Osteoblast (primary cell): ENCODE measurements around the gene ACTG1. TPM values are rescaled to one million over a fixed set of nuclear protein-coding genes. Genes with fewer than 3 reads are reported as not detected.
A peak's percentile ranks its signal among the peaks of the same experiment; 100 is the strongest.

Source experiments
- DNase-seq: peaks from one replicate; pipeline ENCODE4 v3.0.0; 2011; ENCODE audit warnings: low spot score, mixed read lengths; ENCODE audit not compliant: insufficient read length; ENCODE audit errors: missing footprints
- H2AFZ ChIP-seq: 2 replicates; pipeline ENCODE4 v1.6.0; 2011; ENCODE audit warnings: mild to moderate bottlenecking, low read length
- H3K27ac ChIP-seq: 2 replicates; pipeline ENCODE4 v1.5.1; 2011; ENCODE audit warnings: mild to moderate bottlenecking, low read depth, low read length, moderate library complexity
- H3K27me3 ChIP-seq: 2 replicates; pipeline ENCODE4 v1.6.0; 2012; ENCODE audit warnings: mild to moderate bottlenecking, control low read depth, inconsistent platforms, low read length, moderate library complexity; ENCODE audit not compliant: insufficient read depth
- H3K36me3 ChIP-seq: 2 replicates; pipeline ENCODE4 v1.5.1; 2011; ENCODE audit warnings: mild to moderate bottlenecking, low read length, control low read depth, moderate library complexity; ENCODE audit not compliant: insufficient read depth
- H3K4me1 ChIP-seq: 2 replicates; pipeline ENCODE4 v1.5.1; 2011; ENCODE audit warnings: mild to moderate bottlenecking, low read length, control low read depth, moderate library complexity; ENCODE audit not compliant: insufficient read depth
- H3K4me2 ChIP-seq: 2 replicates; pipeline ENCODE4 v1.6.0; 2011; ENCODE audit warnings: mild to moderate bottlenecking, low read length; ENCODE audit not compliant: insufficient read depth
- H3K4me3 ChIP-seq: fragments of 200-600 bp; sonication (generic); 3 replicates; pipeline ENCODE4 v1.5.1; 2012; ENCODE audit warnings: mild to moderate bottlenecking, low read length, inconsistent platforms; ENCODE audit not compliant: insufficient read depth
- H3K79me2 ChIP-seq: 2 replicates; pipeline ENCODE4 v1.6.0; 2012; ENCODE audit warnings: mild to moderate bottlenecking, low read length, control low read depth, inconsistent platforms; ENCODE audit not compliant: insufficient read depth
- H3K9me3 ChIP-seq: 2 replicates; pipeline ENCODE4 v1.5.1; 2011; ENCODE audit warnings: low read depth, low read length, control low read depth
- H4K20me1 ChIP-seq: 2 replicates; pipeline ENCODE4 v1.6.0; 2012; ENCODE audit warnings: mild to moderate bottlenecking, low read length, control low read depth; ENCODE audit not compliant: insufficient read depth
- total RNA-seq: library from RNA; depleted of rRNA; stranded (reverse); fragments of >200 nt; gene quantifications from 2 replicates; pipeline ENCODE4 v1.2.3, GENCODE V29; 2012
- TF ChIP-seq, protein P1 (sequence below): IDR thresholded peaks from 2 replicates; pipeline ENCODE4 v1.5.1; 2011; ENCODE audit warnings: mild to moderate bottlenecking, low read depth, low read length, moderate library complexity; ENCODE audit errors: extremely low read depth

ACTG1 gene
- total RNA-seq: 10,373 and 13,273 TPM in 2 replicates

DNA sequence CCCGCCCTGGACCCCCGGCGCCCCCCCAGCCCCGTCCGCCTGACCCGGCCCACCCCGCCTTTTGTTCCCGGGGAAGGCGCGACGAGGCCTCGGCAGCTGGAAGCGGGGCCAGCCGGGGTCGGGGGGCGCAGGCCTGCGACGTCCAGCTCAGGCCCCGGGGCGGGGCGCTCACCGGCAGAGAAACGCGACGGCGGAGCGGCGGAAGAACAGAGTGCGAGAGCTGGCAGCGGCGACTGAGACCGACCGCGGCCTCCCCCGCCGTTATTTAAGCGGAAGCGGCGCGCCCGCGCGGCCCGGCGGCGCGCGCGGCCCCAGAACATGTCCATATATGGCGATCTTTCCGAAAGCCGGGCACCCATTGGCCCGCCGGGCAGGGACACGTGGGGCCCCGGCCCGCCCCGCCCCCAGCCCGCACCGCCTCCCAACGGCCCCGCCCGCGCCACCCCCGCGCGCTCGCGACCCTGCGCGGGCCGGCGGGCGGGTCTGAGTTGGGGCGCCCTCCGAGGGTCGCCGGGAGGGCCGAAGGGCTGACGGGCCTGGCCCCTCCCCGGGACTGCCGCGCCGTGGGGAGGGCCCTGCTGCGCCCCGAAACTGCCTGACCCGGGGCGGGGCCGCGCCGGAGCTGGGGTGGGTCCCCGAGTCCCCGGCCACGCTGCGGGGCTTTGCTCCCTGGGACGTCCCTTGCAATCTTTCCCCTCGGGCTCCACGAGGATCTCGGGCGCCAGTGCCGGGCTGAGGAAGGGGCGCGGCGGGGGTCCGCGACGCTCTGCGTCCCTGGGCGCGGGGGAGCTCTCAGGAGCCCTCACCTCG lies at the start of gene ACTG1:
Gene ACTG1, minus strand, starts transcription at position 238 of the 810 bp plus-strand sequence. CDS start 445 bp downstream, outside the sequence.
- Histone ChIP-seq H4K20me1 (peaks cover 54% of the 10 kb centered on the region), H3K36me3 (peaks cover 39% of the 10 kb centered on the region)
- TF ChIP-seq, protein P1, sequence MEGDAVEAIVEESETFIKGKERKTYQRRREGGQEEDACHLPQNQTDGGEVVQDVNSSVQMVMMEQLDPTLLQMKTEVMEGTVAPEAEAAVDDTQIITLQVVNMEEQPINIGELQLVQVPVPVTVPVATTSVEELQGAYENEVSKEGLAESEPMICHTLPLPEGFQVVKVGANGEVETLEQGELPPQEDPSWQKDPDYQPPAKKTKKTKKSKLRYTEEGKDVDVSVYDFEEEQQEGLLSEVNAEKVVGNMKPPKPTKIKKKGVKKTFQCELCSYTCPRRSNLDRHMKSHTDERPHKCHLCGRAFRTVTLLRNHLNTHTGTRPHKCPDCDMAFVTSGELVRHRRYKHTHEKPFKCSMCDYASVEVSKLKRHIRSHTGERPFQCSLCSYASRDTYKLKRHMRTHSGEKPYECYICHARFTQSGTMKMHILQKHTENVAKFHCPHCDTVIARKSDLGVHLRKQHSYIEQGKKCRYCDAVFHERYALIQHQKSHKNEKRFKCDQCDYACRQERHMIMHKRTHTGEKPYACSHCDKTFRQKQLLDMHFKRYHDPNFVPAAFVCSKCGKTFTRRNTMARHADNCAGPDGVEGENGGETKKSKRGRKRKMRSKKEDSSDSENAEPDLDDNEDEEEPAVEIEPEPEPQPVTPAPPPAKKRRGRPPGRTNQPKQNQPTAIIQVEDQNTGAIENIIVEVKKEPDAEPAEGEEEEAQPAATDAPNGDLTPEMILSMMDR: no peak

DNA sequence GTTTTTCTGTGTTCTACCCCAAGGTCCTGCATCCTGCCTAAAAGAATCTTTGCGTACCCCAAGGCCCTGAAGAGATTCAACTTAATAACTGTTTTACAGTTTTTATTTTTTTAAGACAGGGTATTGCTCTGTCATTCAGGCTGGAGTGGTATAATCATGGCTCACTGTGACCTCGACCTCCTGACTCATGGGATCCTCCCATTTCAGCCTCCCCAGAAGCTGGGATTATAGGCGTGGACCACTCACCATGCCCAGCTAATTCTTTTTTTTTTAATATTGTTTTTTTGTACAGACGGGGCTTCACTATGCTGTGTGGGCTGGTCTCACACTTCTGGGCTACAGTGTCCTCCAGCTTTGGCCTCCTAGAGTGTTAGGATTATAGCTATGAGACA lies 48.9 kb upstream of the ACTG1 start:
- H3K79me2 ChIP-seq: peaks cover 13% of the 10 kb centered on the region
- peaks cover 75% of the 10 kb centered on the region for H3K36me3 ChIP-seq
- peaks cover 57% of the 10 kb centered on the region for H3K4me1 ChIP-seq
- H3K9me3 ChIP-seq: no peaks in the 10 kb centered on the region
- peaks cover under 1% of the 10 kb centered on the region for H4K20me1 ChIP-seq
- no peak overlapping the region for H2AFZ ChIP-seq
- DNase-seq: peak; percentile 85
- no peak overlapping the region for H3K4me3 ChIP-seq
- H3K4me2 ChIP-seq: no peak overlapping the region
- H3K27ac ChIP-seq: peak overlapping the region; percentile 65
- TF ChIP-seq, protein P1: no peak
- no peaks in the 10 kb centered on the region for H3K27me3 ChIP-seq

More for the DNA sequence above, at the start of gene ACTG1:
- peak; percentile 100 for DNase-seq
- Histone ChIP-seq H3K4me1 (peaks cover 31% of the 10 kb centered on the region), H3K27ac (peak within 1 kb of the TSS; percentile 63), H2AFZ (no peak within 1 kb of the TSS), H3K79me2 (peaks cover 73% of the 10 kb centered on the region), H3K4me3 (peak within 1 kb of the TSS; percentile 96), H3K27me3 (no peaks in the 10 kb centered on the region), H3K4me2 (peak within 1 kb of the TSS; percentile 99), H3K9me3 (no peaks in the 10 kb centered on the region)

GRCh38 chr17:81558941-81559806 lies 46.6 kb upstream of the ACTG1 start:
- TF ChIP-seq, protein P1: peak; percentile 40
- H3K79me2 ChIP-seq: peaks cover 3% of the 10 kb centered on the region

GRCh38 chr17:81558115-81558468 lies 45.5 kb upstream of the ACTG1 start:
- peaks cover 12% of the 10 kb centered on the region for H4K20me1 ChIP-seq
- TF ChIP-seq, protein P1: no peak
- no peak overlapping the region for H2AFZ ChIP-seq
- no peaks in the 10 kb centered on the region for H3K27me3 ChIP-seq
- H3K36me3 ChIP-seq: peaks cover 50% of the 10 kb centered on the region
- no peaks in the 10 kb centered on the region for H3K9me3 ChIP-seq
- no peak overlapping the region for H3K4me2 ChIP-seq
- H3K27ac ChIP-seq: no peak overlapping the region
- peaks cover 46% of the 10 kb centered on the region for H3K4me1 ChIP-seq
- no peak overlapping the region for H3K4me3 ChIP-seq
- H3K79me2 ChIP-seq: peaks cover 3% of the 10 kb centered on the region
- no peak for DNase-seq

More at GRCh38 chr17:81558941-81559806, 46.6 kb upstream of the ACTG1 start:
- H3K4me1 ChIP-seq: peaks cover 45% of the 10 kb centered on the region
- peak; percentile 88 for DNase-seq
- H3K4me2 ChIP-seq: no peak overlapping the region
- H4K20me1 ChIP-seq: peaks cover 4% of the 10 kb centered on the region
- no peaks in the 10 kb centered on the region for H3K27me3 ChIP-seq
- no peak overlapping the region for H3K27ac ChIP-seq
- H3K9me3 ChIP-seq: no peaks in the 10 kb centered on the region
- H3K36me3 ChIP-seq: peaks cover 61% of the 10 kb centered on the region
- no peak overlapping the region for H2AFZ ChIP-seq
- no peak overlapping the region for H3K4me3 ChIP-seq
